ENCODE results near the gene ZC2HC1C.

Gene ZC2HC1C

DNA sequence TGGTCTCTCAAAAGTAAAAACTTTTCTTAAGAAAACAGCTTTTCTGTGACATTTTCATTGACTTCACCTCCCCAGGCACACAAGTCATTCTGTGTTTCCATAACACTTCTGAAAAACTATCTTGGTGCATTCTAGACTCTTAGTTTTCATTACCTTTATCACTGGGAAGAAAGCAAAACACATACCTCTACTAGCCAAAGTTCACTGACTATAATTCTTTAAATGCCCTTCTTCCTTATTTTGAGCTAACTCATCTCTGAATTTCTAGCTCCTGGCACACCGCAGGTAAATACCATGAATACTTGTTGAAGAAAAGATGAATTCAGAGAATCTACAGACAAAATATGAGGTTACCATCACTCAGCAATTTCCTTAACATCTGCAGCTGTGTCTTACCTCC, 39.3 kb upstream of the ZC2HC1C start:
- Histone ChIP-seq H3K4me1 (peaks cover 0 to 4% (median 0%) of the 10 kb centered on the region in 4 donors), H3K27me3 (no peaks in the 10 kb centered on the region), H3K9me3 (no peaks in the 10 kb centered on the region), H3K27ac (no peak overlapping the region), H3K36me3 (peaks cover 64 to 79% (median 70%) of the 10 kb centered on the region in 3 donors), H3K4me3 (no peak overlapping the region)
- TF ChIP-seq, protein P1, sequence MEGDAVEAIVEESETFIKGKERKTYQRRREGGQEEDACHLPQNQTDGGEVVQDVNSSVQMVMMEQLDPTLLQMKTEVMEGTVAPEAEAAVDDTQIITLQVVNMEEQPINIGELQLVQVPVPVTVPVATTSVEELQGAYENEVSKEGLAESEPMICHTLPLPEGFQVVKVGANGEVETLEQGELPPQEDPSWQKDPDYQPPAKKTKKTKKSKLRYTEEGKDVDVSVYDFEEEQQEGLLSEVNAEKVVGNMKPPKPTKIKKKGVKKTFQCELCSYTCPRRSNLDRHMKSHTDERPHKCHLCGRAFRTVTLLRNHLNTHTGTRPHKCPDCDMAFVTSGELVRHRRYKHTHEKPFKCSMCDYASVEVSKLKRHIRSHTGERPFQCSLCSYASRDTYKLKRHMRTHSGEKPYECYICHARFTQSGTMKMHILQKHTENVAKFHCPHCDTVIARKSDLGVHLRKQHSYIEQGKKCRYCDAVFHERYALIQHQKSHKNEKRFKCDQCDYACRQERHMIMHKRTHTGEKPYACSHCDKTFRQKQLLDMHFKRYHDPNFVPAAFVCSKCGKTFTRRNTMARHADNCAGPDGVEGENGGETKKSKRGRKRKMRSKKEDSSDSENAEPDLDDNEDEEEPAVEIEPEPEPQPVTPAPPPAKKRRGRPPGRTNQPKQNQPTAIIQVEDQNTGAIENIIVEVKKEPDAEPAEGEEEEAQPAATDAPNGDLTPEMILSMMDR (IDR thresholded peaks at IDR 0.05): no peak
- no peak for DNase-seq
- intact Hi-C loops (cut with DNase I; ENCODE audit: low total_unique reads): no loop called here

DNA sequence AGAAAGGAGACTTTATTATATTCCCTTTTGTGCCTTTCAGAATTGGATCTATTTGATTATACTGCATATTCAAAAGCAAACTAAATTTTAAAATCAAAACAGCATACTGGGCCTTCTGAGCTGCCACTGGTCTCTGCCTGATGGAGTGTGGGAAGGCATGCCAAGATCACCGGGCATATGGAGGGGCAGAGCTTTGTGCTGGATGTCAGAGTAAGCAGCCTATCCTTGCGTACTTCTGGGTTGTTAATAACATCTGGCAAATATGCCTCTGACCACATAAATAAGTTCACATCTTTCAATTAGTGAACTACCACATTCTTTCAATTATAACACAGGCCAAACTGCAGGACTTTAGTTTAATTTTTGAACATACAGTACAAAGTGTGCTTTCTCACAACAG, 36.5 kb upstream of the ZC2HC1C start:
- intact Hi-C loops (cut with DNase I; ENCODE audit: low total_unique reads): no loop called here
- Histone ChIP-seq H3K36me3 (peaks cover 59 to 83% (median 65%) of the 10 kb centered on the region in 3 donors), H3K9me3 (no peaks in the 10 kb centered on the region), H3K4me3 (no peak overlapping the region), H3K27me3 (no peaks in the 10 kb centered on the region), H3K27ac (no peak overlapping the region), H3K4me1 (peaks cover 0 to 4% (median 0%) of the 10 kb centered on the region in 4 donors)
- no peak for DNase-seq
- TF ChIP-seq, protein P1 (IDR thresholded peaks at IDR 0.05): no peak

DNA sequence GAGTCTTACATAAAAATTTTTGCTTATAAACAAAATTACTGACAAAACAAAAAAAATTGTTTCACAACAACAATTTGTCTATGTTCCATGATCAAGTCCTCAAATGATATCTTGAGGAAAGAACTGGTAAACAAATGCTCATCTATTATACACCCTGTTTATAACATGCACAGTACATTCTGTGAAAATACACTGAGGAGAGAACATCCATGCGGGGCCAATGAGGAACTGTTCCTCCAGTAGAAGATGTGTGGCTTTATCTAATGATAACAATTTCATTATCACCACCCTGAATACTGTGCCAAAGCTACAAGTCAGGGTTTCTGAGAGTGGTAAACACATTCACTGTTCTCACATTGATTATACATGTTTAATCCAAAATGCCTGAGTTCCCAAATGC, 28.9 kb upstream of the ZC2HC1C start:
- Histone ChIP-seq H3K27me3 (no peaks in the 10 kb centered on the region), H3K27ac (no peak overlapping the region), H3K4me3 (no peak overlapping the region), H3K9me3 (no peaks in the 10 kb centered on the region), H3K4me1 (peaks cover 0 to 15% (median 12%) of the 10 kb centered on the region in 4 donors), H3K36me3 (peaks cover 20 to 64% (median 29%) of the 10 kb centered on the region in 3 donors)
- TF ChIP-seq, protein P1 (IDR thresholded peaks at IDR 0.05): no peak
- DNase-seq: no peak
- intact Hi-C loops (cut with DNase I; ENCODE audit: low total_unique reads): no loop called here

DNA sequence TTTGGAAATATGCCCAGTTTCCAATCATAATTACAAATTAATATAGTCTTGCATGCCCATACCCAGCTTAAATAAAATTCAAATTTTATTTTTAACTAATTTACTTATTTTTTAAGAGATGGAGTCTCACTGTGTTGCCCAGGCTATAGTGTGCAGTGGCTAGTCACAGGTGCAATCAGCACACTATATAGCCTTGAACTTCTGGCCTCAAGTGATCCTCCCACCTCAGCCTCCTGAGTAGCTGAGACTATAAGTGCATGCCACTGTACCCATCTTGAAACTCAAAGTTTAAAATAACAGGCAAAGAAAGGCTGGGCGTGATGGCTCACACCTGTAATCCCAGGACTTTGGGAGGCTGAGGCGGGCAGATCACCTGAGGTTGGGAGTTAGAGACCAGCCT, 28.5 kb upstream of the ZC2HC1C start:
- no peaks in the 10 kb centered on the region for H3K27me3 ChIP-seq
- no peaks in the 10 kb centered on the region for H3K9me3 ChIP-seq
- H3K4me3 ChIP-seq: no peak overlapping the region
- peaks cover 20 to 60% (median 29%) of the 10 kb centered on the region in 3 donors for H3K36me3 ChIP-seq
- intact Hi-C loops (cut with DNase I; ENCODE audit: low total_unique reads): no loop called here
- peaks cover 0 to 19% (median 14%) of the 10 kb centered on the region in 4 donors for H3K4me1 ChIP-seq
- H3K27ac ChIP-seq: no peak overlapping the region
- no peak for DNase-seq
- TF ChIP-seq, protein P1 (IDR thresholded peaks at IDR 0.05): no peak

DNA sequence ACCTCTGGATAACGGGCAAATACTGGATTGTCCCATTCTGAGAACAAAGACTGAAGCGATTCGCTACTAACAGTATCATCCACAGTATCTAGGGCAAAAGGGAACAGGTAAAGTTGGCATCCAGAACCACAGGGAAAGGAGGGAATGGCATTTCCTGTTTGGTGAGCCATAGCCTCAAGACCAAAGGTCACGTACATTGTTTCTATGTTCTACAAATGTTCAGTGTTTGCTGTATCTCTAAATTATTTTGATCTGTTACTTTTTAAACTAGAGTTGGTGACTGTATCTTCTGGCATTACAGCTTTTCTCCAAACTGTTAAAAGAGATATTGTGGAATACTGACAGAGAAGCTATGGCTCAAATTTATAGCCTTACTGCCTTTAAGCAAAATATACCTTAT, 27.8 kb upstream of the ZC2HC1C start:
- no peaks in the 10 kb centered on the region for H3K9me3 ChIP-seq
- H3K4me3 ChIP-seq: no peak overlapping the region
- H3K27ac ChIP-seq: no peak overlapping the region
- H3K4me1 ChIP-seq: peaks cover 0 to 19% (median 14%) of the 10 kb centered on the region in 4 donors
- peaks cover 20 to 53% (median 25%) of the 10 kb centered on the region in 3 donors for H3K36me3 ChIP-seq
- DNase-seq: no peak
- H3K27me3 ChIP-seq: no peaks in the 10 kb centered on the region
- intact Hi-C loops (cut with DNase I; ENCODE audit: low total_unique reads): no loop called here
- TF ChIP-seq, protein P1 (IDR thresholded peaks at IDR 0.05): no peak

DNA sequence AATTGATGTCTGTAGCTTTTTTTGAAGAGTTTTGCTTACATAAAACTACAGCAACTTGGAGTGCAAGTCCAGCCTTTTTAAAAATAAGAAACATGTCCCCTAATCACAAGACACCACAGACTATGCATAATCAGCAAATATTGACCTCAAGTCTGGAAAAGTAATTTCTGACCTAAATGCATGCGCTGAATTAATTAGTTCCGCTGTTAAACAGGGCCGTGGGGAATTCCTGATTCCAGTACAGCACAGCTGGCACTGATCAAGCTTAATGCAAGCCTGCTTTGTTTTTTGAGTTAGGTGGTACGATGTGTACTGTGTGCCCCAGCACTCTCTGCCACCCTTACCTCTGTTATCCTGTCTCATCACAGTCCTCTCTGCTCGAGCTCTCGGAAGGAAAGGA, 27.4 kb upstream of the ZC2HC1C start:
- Histone ChIP-seq H3K36me3 (peaks cover 20 to 49% (median 23%) of the 10 kb centered on the region in 3 donors), H3K27ac (no peak overlapping the region), H3K4me1 (peaks cover 0 to 19% (median 14%) of the 10 kb centered on the region in 4 donors), H3K4me3 (no peak overlapping the region), H3K27me3 (no peaks in the 10 kb centered on the region), H3K9me3 (no peaks in the 10 kb centered on the region)
- intact Hi-C loops (cut with DNase I; ENCODE audit: low total_unique reads): no loop called here
- TF ChIP-seq, protein P1 (IDR thresholded peaks at IDR 0.05): no peak
- DNase-seq: no peak

Data from tibial artery (tissue), 4 donors.